ENCODE data around the gene PTX4.

DNA sequence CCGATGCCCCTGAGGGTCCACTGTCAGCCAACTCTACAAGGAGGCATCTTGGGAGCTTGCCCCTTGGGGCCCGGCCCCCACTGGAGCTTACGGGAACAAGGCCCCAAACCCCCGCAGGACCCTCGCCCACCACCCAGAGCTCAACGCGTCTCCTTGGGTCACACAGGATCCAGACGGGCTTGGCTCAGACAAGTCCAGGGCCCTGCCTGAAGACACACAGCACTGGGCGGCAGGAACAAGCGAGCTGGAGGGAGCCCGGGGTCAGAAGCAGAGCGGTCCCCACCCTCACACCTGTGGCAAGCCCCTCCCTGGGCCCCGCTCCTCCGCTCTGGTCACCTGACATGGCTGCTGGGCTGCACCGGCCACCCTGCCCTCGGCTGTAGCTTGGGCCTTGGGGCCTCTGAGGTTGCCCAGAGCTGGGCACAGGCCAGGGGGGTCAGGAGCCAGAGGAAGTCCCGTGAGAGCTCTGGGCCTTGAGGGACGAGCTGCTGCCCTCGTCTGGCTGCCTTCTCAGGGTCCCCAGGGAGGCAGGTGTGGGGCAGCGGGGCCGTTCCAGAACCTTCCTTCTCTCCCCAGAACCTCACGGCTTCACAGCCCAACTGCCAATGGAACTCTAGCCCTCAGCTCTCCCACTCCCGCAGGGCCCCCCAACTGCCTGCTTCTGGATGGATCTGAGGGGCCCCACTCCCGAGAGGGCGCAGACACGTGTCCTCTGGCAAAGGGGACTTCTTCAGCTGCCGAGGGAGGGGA lies 44.6 kb downstream of the PTX4 start, which contains the start of gene CCDC154:
- TF ChIP-seq GATA3 (IDR thresholded peaks at IDR 0.05; ENCODE audit: low read depth, low read length), result no peak
- TF ChIP-seq GATA2 (IDR thresholded peaks at IDR 0.05; ENCODE audit: low read depth, low read length), result no peak
